ENCODE measurements around the gene DENND1C. TPM values are rescaled to one million over a fixed set of nuclear protein-coding genes. Genes with fewer than 3 reads are reported as not detected.
A peak's percentile ranks its signal among the peaks of the same experiment; 100 is the strongest.

DENND1C gene
- total and polyA plus RNA-seq, 2 donors from 2014 or later: 2.6 to 8.2 TPM

DNA sequence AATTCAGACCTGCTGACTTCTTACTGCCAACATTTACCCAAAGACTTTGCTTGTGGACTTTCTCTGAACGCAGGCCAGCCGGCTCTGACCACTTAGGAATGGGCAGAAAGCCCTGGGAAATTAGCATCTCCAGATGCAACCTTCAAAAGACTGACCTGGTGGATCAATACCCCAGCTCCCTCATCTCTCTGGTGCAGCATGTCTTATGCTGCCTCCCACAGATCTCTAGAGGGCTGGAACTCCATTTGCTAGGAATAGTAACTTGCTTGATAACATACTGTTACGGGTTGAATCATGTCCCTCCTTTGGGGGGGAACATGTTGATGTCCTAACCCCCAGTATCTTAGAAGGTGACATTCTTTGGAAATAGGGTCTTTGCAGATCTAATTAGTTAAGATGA, 35.1 kb downstream of the DENND1C start:
- intact Hi-C loops (cut with DNase I): no loop called here
- H3K27ac ChIP-seq (ENCODE audit: low read depth in 2 of 2, low read length in 2 of 2): no peak overlapping the region
- H3K27me3 ChIP-seq (ENCODE audit: control insufficient read depth, insufficient read depth, low read length): no peaks in the 10 kb centered on the region
- DNase-seq: no peak
- no peak for FAIRE-seq
- TF ChIP-seq, protein P1, sequence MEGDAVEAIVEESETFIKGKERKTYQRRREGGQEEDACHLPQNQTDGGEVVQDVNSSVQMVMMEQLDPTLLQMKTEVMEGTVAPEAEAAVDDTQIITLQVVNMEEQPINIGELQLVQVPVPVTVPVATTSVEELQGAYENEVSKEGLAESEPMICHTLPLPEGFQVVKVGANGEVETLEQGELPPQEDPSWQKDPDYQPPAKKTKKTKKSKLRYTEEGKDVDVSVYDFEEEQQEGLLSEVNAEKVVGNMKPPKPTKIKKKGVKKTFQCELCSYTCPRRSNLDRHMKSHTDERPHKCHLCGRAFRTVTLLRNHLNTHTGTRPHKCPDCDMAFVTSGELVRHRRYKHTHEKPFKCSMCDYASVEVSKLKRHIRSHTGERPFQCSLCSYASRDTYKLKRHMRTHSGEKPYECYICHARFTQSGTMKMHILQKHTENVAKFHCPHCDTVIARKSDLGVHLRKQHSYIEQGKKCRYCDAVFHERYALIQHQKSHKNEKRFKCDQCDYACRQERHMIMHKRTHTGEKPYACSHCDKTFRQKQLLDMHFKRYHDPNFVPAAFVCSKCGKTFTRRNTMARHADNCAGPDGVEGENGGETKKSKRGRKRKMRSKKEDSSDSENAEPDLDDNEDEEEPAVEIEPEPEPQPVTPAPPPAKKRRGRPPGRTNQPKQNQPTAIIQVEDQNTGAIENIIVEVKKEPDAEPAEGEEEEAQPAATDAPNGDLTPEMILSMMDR (IDR thresholded peaks at IDR 0.05; ENCODE audit: borderline replicate concordance, extremely low read depth, insufficient read depth): no peak
- H3K4me3 ChIP-seq (ENCODE audit: low read length in 3 of 3): no peak overlapping the region
- no peak overlapping the region for H3K9ac ChIP-seq (ENCODE audit: low read length in 3 of 3)
- peaks cover 0 to 7% (median 0%) of the 10 kb centered on the region in 3 donors for H3K36me3 ChIP-seq (ENCODE audit: control insufficient read depth in 2 of 3, insufficient read depth in 3 of 3, low read length in 3 of 3)
- no peaks in the 10 kb centered on the region for H3K4me1 ChIP-seq (ENCODE audit: control insufficient read depth in 2 of 3, insufficient read depth in 2 of 3, low read depth in 1 of 3, low read length in 3 of 3)
- no peaks in the 10 kb centered on the region for H3K9me3 ChIP-seq (ENCODE audit: control insufficient read depth in 2 of 3, insufficient read depth in 1 of 3, low read length in 3 of 3)

DNA sequence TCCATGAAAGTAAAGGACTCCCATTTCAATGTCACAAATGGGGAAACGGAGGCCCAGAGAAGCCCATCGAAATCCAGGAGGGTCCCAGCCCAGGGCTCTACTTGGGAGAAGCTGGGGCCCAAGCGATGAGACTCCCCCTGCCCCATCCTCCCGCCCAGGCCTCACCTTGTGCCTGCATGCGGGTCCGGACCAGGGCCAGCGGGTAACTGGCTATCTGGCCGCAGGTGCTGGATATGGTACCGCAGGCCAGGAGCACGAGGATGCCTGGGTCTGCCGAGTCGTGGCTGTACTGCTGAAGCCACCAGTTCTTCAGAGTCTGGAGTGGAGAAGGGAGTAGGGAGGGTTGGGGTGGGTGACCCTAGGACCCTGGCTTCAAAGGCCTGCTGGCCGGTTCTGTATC, 37.6 kb downstream of the DENND1C start:
- H3K4me3 ChIP-seq (ENCODE audit: low read length in 3 of 3): no peak overlapping the region
- DNase-seq (peak in 1 of 5 donors; percentile 29), FAIRE-seq (no peak)
- H3K9ac ChIP-seq (ENCODE audit: low read length in 3 of 3): no peak overlapping the region
- peaks cover 0 to 7% (median 0%) of the 10 kb centered on the region in 3 donors for H3K36me3 ChIP-seq (ENCODE audit: control insufficient read depth in 2 of 3, insufficient read depth in 3 of 3, low read length in 3 of 3)
- no peaks in the 10 kb centered on the region for H3K9me3 ChIP-seq (ENCODE audit: control insufficient read depth in 2 of 3, insufficient read depth in 1 of 3, low read length in 3 of 3)
- TF ChIP-seq, protein P1 (IDR thresholded peaks at IDR 0.05; ENCODE audit: borderline replicate concordance, extremely low read depth, insufficient read depth): no peak
- H3K27me3 ChIP-seq (ENCODE audit: control insufficient read depth, insufficient read depth, low read length): no peaks in the 10 kb centered on the region
- H3K27ac ChIP-seq (ENCODE audit: low read depth in 2 of 2, low read length in 2 of 2): no peak overlapping the region
- H3K4me1 ChIP-seq (ENCODE audit: control insufficient read depth in 2 of 3, insufficient read depth in 2 of 3, low read depth in 1 of 3, low read length in 3 of 3): no peaks in the 10 kb centered on the region
- intact Hi-C loops (cut with DNase I): no loop called here

DNA sequence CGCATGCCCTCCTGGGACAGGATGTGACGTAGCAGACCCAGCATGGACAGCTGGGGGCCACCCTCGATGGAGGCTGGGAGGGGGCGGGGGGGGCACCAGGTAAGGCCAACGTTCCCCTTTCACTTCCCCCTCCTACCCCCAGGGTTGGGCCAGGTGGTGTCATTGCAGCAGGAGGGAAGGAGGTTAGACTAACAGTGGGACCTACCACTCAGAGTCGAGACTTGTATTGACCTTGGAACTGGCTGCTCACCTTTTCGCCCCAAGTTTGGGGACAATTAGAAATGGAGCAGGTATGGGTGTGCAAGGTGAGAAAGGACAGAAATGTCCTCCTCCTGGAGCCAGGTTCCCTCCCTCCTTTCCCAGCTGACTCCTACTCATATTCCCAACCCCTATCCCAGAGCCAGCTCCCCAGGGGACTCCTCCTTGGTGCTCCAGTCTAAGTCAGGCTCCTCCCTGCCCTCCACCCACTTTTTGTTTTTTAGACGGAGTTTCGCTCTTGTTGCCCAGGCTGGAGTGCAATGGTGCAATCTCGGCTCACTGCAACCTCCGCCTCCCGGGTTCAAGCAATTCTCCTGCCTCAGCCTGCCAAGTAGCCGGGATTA, 39.4 kb downstream of the DENND1C start:
- no peaks in the 10 kb centered on the region for H3K27me3 ChIP-seq (ENCODE audit: control insufficient read depth, insufficient read depth, low read length)
- no peak overlapping the region for H3K9ac ChIP-seq (ENCODE audit: low read length in 3 of 3)
- H3K27ac ChIP-seq (ENCODE audit: low read depth in 2 of 2, low read length in 2 of 2): no peak overlapping the region
- H3K4me3 ChIP-seq (ENCODE audit: low read length in 3 of 3): no peak overlapping the region
- H3K4me1 ChIP-seq (ENCODE audit: control insufficient read depth in 2 of 3, insufficient read depth in 2 of 3, low read depth in 1 of 3, low read length in 3 of 3): no peaks in the 10 kb centered on the region
- no peak for DNase-seq
- TF ChIP-seq, protein P1 (IDR thresholded peaks at IDR 0.05; ENCODE audit: borderline replicate concordance, extremely low read depth, insufficient read depth): no peak
- intact Hi-C loops (cut with DNase I): no loop called here
- no peak for FAIRE-seq
- H3K9me3 ChIP-seq (ENCODE audit: control insufficient read depth in 2 of 3, insufficient read depth in 1 of 3, low read length in 3 of 3): no peaks in the 10 kb centered on the region
- peaks cover 0 to 7% (median 0%) of the 10 kb centered on the region in 3 donors for H3K36me3 ChIP-seq (ENCODE audit: control insufficient read depth in 2 of 3, insufficient read depth in 3 of 3, low read length in 3 of 3)

DNA sequence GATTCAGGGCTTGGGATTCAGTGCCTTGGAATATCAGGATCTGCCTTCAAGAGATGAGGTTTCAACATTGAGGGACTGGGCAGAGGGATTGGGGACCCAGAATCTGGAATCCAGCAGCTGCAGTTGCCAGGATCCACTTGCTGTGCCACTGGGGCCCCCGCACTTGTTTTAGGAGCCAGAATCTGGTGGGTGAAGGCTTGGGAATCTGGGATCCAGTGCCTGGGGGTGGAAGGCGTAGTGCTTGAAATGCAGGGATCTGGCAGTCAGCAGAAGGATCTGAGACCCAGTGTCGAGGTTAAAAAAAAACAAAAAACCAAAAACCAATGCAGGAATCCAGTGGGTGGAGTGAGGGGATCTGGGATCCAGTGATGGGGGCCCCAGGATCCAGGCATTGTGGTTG, 40.7 kb downstream of the DENND1C start:
- TF ChIP-seq, protein P1 (IDR thresholded peaks at IDR 0.05; ENCODE audit: borderline replicate concordance, extremely low read depth, insufficient read depth): no peak
- FAIRE-seq (no peak), DNase-seq (no peak)
- Histone ChIP-seq H3K27ac (ENCODE audit: low read depth in 2 of 2, low read length in 2 of 2) (no peak overlapping the region), H3K4me3 (ENCODE audit: low read length in 3 of 3) (no peak overlapping the region), H3K27me3 (ENCODE audit: control insufficient read depth, insufficient read depth, low read length) (no peaks in the 10 kb centered on the region), H3K9me3 (ENCODE audit: control insufficient read depth in 2 of 3, insufficient read depth in 1 of 3, low read length in 3 of 3) (no peaks in the 10 kb centered on the region), H3K4me1 (ENCODE audit: control insufficient read depth in 2 of 3, insufficient read depth in 2 of 3, low read depth in 1 of 3, low read length in 3 of 3) (no peaks in the 10 kb centered on the region), H3K9ac (ENCODE audit: low read length in 3 of 3) (no peak overlapping the region), H3K36me3 (ENCODE audit: control insufficient read depth in 2 of 3, insufficient read depth in 3 of 3, low read length in 3 of 3) (peaks cover 0 to 4% (median 0%) of the 10 kb centered on the region in 3 donors)
- intact Hi-C loops (cut with DNase I): no loop called here
